Cerebellar nuclear complex (tissue), 1 donor: ENCODE data around the gene OPHN1.

Experiments used
- DNase-seq, 2 experiments: peaks; one replicate each; lab custom pipeline; 2025; lab: John Stamatoyannopoulos, UW

The OPHN1 gene, protein sequence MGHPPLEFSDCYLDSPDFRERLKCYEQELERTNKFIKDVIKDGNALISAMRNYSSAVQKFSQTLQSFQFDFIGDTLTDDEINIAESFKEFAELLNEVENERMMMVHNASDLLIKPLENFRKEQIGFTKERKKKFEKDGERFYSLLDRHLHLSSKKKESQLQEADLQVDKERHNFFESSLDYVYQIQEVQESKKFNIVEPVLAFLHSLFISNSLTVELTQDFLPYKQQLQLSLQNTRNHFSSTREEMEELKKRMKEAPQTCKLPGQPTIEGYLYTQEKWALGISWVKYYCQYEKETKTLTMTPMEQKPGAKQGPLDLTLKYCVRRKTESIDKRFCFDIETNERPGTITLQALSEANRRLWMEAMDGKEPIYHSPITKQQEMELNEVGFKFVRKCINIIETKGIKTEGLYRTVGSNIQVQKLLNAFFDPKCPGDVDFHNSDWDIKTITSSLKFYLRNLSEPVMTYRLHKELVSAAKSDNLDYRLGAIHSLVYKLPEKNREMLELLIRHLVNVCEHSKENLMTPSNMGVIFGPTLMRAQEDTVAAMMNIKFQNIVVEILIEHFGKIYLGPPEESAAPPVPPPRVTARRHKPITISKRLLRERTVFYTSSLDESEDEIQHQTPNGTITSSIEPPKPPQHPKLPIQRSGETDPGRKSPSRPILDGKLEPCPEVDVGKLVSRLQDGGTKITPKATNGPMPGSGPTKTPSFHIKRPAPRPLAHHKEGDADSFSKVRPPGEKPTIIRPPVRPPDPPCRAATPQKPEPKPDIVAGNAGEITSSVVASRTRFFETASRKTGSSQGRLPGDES

DNA sequence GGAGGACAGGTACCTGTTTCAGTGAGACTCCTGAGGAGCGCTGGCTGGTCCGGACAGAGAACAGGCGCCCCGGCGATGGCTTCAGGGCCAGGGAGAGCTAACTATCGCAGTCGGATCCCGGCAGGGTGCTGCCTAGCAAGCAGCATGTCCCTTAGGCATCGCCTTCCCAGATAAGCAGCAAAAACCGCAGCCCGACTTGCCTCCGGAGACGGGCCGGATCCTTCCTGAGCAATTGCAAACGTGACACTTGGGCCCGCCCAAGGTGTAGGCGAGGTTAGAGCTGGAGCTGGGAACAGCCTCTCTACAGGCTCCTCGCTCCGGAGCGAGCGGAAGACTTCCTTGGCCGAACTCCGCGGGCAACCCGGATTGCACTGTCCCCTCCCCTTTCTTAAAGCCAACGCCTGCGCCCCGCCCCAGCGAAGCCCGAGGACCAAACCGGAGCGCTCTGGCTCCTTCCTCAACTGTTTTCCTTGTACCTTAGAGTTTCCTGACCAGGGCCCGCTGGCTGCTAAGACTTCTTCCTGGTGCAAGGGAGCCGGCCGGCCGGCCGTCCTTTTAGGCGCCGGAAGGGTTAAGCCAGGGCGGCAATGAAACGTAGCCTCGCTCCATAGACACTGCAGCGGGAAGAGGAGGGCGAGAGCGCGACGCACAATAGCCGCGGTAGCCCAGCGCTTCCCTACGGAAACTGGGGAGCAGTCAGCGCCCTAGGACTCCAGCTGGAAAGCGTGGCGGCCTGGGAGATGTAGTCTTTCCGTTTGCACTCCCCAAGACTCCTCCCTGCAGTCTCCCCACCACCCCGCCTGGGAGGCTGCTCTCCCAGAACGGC lies at the start of gene OPHN1:
Gene OPHN1 (minus strand): TSS at position 341 of the 826 bp plus-strand sequence. CDS start 475 bp downstream, outside the sequence.
- DNase-seq = peak; percentile 11 to 22

DNA sequence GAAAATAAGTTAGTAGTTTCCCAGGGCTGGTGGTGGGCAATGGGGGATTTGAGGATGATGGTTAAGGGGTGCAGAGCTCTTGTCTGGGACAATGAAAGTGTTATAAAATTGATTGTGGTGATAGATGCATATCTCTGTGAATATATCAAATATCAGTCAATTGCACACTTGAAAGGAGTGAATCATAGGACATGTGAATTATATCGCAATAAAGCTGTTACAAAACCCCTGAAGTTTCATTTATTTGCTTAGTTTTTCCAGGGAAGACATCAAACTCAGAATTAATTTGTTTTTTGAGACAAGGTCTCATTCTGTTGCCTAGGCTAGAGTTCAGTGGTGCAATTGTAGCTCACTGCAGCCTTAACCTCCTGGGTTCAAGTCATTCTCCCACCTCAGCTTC lies 47.7 kb upstream of the OPHN1 start:
- no peak for DNase-seq

DNA sequence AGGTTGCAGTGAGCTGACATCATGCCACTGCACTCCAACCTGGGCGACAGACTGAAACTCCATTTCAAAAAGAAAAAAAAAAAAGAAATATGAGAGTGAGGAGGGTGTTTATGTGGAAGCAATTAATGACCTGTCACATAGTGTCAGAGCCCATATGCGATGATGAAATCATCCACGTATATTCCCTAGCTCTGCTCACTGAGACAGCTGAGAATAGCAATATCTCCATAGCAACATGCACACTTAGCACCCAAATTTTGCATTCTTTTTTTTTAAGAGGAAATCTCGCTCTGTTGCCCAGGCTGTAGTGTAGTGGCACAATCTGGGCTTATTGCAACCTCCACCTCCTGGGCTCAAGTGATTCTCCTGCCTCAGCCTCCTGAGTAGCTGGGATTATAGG lies 31.5 kb upstream of the OPHN1 start:
- no peak for DNase-seq

DNA sequence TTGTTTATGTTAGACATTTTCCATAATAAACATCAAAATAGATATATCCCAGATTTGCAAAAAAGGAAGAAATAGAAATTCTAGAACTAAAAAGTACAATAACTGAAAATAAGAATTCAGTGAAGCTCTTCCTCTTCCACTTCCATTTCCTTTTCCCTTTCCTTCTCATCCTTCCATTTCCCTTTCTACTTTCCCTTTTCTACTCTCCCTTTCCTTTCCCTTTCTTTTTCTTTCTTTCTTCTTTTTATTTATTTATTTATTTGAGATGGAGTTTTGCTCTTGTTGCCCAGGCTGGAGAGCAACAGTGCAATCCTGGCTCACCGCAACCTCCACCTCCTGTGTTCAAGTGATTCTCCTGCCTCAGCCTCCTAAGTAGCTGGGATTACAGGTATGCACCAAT lies 30.6 kb upstream of the OPHN1 start:
- DNase-seq = no peak

DNA sequence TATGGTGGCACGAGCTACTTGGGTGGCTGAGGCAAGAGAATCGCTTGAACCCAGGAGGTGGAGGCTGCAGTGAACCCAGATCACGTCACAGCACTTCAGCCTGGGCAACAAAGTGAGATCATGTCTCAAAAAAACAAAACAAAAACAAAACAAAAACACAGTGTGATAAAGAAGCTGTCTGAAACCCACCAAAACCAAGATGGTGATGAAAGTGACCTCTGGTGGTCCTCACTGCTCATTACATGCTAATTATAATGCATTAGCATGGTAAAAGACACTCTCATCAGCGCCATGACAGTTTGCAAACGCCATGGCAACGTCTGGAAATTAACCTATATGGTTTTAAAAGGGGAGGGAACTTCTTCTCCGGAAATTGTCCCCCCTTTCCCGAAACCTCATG lies 29.4 kb upstream of the OPHN1 start:
- DNase-seq = no peak

- DNase-seq = no peak
Observed at GRCh38 chrX:68462197-68462596, 28.9 kb upstream of the OPHN1 start.

DNA sequence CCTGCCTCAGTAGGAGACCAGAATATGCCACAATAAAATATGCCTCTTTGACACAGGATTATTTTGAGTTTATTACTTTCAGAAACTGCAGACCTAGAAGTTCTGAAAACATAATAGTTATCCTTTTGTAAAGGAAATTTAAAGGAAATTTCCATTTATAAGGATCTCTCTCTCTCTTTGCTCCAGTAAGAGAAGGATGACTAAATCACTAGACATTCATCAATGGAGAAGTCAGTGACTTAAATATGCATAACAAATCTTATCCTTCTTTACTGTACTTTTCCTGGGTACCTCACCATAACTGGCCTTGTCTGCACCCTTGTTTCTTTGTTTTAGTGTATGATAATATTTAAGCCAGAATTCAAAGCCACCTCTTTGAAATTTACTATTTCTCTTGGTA lies 28.3 kb upstream of the OPHN1 start:
- DNase-seq = no peak

DNA sequence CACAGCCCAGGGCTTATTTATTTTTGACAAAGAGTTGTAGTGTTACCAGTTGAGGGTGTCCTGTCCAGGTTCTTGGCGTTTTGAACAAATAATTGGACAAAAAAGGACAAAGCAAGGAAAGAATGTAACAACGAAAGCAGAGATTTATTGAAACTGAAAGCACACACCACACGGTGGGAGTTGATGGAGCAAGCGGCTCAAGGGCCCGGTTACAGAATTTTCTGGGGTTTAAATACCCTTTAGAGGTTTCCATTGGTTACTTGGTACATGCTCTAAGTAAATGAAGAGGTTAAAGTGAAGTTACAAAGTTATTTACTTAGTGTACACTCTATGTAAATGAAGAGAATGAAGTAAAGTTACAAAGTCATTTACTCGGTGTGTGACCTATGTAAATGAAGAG lies 27.8 kb upstream of the OPHN1 start:
- DNase-seq = no peak

DNA sequence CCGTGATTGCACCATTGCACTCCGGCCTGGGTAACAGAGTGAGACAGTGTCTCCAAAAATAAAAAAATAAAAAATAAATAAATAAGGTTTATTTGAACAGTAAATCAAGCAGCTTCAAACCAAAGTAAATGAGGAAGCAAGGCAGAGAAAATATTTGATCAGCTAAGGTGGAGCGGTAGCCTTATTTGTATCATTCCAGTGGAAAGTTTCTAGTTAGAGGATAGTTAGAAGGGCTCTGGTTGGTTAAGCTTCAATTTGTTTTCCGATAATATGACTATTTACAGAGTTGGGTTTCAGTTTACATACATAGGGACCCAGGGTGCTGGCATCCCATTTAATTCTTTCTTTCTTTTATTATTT lies 21.8 kb upstream of the OPHN1 start:
- DNase-seq = no peak

DNA sequence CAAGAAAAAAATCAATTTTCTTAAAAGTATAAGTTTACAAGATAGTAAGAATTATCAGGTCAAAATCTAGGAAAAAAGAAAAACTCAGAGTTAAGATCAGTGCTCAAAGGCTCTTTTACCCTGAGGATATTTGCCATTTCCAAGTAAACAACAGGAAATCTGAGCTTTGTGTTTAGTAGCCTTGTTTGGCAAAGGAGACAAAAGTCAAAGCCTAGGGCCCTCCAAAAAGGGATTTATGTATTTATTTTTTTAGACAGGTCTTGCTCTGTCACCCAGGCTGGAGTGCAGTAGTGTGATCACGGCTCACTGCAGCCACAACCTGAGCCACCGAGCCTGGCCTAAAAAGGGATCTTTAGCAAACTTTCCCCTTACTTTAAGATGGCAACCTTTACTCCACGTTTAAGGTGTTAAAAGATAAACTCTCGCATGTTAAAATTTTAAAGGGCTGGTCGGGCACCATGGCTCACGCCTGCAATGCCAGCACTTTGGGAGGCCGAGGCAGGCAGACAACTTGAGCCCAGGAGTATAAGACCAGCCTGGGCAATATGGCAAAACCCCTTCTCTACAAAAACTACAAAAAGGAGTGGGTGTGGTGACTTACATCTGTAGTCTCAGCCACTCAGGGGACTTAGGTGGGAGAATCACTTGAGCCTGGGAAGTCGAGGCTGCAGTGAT lies 21.3 kb upstream of the OPHN1 start:
- DNase-seq = no peak

DNA sequence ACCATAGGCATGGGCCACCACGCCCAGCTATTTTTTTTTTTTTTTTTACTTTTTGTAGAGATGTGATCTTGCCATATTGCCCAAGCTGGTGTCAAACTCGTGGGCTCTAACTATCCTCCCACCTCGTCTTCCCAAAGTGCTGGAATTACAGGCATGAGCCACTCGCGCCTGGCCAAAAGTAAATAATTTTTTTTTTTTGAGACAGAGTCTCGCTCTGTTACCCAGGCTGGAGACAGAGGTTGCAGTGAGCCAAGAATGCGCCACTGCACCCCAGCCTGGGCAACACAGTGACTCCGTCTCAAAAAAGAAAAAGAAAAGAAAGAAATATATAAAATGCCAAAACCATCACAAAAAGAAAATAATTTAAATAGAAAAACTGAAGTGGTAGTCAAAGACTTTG lies 18.4 kb upstream of the OPHN1 start:
- DNase-seq = no peak

DNA sequence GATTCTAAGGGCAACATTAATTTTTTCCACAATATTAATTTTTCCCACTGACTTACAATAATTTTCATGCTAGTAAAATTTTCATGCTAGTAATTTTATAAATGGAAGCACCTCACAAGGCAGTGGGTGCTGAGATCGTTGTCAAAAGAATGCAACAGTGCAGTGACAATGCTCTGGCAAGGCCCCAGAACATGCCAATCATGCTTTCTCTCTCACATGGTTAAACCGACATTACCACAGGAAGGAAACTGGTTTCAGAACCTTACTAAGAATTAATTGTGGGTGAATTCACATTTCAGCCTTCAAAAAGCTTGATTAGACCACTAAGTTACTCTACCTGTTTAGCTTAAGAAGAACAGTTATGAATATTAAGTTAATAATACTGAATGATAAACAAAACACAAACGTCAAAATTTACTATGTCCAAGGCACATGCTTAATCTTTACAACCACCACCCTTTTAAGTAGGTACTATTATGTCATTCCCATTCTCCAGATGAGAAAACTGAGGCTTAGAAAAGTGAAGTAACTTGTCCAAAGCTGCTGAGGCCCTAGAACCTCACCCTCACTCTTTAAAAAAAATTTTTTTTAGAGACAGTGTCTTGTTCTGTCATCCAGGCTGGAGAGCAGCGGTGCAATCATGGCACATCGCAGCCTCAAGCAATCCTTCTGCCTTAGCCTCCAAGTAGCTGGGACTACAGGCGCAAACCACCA lies 10.0 kb upstream of the OPHN1 start:
- DNase-seq = no peak

DNA sequence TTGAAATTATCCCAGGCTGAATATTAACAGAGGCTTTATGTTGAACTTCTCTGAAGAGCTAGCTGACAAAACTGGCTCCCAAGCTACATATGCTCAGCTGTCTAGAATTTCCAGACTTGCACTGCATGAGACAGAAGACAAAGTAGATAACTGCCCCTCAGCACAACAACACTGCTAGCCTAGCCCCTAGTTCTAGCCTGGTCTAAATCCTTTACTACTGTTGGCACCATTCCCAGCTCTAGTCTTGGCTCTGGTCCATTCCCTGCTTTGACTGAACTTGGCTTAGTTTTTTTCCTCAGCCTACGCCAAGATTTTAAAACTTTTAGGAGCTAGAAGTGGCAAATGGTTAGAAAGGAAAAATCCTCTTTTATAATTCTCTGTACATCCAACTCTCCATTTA lies 7.6 kb upstream of the OPHN1 start:
- no peak for DNase-seq

DNA sequence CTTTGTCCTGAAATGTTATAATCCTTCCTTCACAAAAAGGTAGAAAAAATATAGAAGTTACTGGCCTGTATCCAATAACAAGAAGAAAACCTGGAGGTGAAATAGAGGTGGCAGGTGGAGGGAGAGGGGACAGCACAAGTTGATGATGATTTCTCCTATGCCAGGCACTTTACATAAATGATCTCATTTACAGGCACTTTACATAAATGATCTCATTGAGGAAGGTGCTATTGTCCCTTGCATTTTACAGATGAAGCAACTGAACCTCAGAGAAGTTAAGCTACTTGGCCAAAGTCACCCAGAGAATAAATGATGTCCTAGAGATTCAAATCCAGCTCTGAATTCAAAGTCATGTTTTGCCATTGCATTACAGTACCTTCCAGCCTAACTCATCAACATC lies 7.1 kb upstream of the OPHN1 start:
- DNase-seq = no peak

DNA sequence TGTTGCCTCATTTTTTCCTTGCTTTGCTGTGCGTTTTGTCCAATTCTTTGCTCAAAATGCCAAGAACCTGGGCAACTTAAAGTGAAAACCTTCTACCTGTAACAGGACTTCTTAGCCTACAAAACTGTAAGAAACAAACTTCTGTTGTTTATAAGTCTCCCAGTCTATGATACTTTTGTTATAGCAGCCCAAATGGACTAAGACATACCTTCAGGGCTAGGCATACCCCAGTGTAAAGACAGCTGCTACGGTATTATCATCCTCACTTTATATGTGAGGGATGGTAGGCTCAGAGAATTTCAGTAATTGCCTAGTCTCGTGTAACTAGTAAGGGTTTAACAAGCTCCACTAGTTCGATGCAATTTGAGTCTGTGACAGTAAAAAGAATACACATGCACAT lies 6.0 kb upstream of the OPHN1 start:
- no peak for DNase-seq

DNA sequence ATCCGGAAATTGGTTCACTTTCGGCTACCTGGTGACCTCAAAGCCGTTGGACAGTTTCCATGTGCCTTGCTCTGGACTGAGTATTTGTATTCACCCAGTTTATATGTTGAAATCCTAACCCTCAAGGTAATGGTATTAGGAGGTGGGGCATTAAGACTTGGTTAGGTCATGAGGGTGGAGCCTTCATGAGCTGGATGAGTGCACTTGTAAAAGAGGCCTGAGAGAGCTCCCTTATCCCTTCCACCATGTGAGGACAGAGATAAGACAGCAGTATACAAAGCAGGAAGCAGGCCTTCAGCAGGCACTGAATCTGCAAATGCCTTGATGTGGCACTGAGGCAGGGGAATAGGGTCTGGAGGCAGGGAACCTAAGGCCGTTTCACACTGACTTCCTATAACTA lies 5.3 kb upstream of the OPHN1 start:
- DNase-seq = no peak

- no peak for DNase-seq
Observed at GRCh38 chrX:68433981-68434299, 645 bp upstream of the OPHN1 start.

- DNase-seq = peak in 1 of 2 experiments; percentile 1
Observed at GRCh38 chrX:68432648-68433047, 647 bp downstream of the OPHN1 start.

GRCh38 chrX:68431836-68432235 lies 1.5 kb downstream of the OPHN1 start:
- DNase-seq = no peak

GRCh38 chrX:68429216-68429615 lies 4.1 kb downstream of the OPHN1 start:
- DNase-seq = no peak

DNA sequence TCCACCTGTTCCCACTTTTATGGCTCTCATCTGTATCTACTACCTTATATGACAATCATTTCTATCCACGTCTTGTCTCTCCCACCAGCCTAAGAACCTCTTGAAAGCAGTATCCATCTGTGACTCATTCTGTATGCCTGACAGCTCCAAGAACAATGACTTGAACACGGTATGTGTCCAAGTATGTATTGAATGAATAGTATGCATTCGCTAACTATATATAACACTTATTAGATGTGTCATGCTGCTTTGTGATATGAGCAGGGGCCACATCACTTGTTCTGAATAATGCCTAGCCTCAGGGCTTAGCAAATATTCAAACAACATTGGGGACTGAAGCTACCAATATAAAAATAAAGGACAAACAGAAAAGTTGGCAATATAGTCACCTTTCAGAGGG lies 4.9 kb downstream of the OPHN1 start:
- no peak for DNase-seq

DNA sequence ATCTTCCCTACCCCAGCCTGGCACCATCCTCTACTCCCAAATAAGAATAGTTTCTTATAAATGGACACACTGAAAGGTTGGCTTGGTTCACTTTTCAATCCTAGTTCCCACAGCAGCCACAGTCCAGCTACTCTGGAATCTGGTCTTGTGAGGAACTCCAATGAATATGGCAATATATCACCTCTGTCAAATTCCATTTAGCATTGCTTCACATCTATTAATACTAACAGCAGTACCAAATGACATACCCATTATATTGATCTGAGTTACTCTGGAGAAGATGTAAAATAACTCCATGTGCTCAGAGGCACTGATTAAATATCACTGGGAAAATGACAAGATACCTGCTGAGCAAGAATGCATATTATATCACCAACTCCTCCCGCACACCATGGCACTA lies 8.6 kb downstream of the OPHN1 start:
- no peak for DNase-seq
